Heart right ventricle (tissue), 16 donors: ENCODE data around the gene TAS2R5. TPM values are rescaled to one million over a fixed set of nuclear protein-coding genes. Genes with fewer than 3 reads are reported as not detected.
"Not testable (repeated sequence)": the region's sequence is repeated elsewhere in the genome, so short reads cannot be mapped to it uniquely, and the experiment has no call there.

ENCODE experiments used
- ATAC-seq, 8 donors: fragments of 200-7000 bp; cut with Tn5 transposase; one replicate each; pipeline ENCODE4 v1.9.1; 2020; ENCODE audit warnings: mild to moderate bottlenecking in 8 of 8, moderate library complexity in 8 of 8, moderate number of reproducible peaks in 1 of 8
- DNase-seq, 2 donors: peaks; one replicate each; pipeline ENCODE4 v3.0.0-alpha.2; 2020
- H3K27ac ChIP-seq, 10 donors: fragments of 200-600 bp; sonication (generic) in 2 of 10; one replicate each; pipeline versions ENCODE4 v1.5.0 to v1.8.0; 2020 to 2022; ENCODE audit warnings: mild to moderate bottlenecking in 3 of 10
- H3K27me3 ChIP-seq, 7 donors: fragments of 200-600 bp; one replicate each; pipeline ENCODE4 v1.8.0; 2021 to 2022; ENCODE audit warnings: mild to moderate bottlenecking in 2 of 7
- H3K36me3 ChIP-seq, 9 donors: fragments of 200-600 bp; sonication (generic) in 1 of 9; one replicate each; pipeline versions ENCODE4 v1.5.0 to v1.8.0; 2020 to 2022; ENCODE audit warnings: mild to moderate bottlenecking in 2 of 9
- H3K4me1 ChIP-seq, 9 donors: fragments of 200-600 bp; sonication (generic) in 1 of 9; one replicate each; pipeline versions ENCODE4 v1.5.0 to v1.8.0; 2020 to 2022; ENCODE audit warnings: mild to moderate bottlenecking in 4 of 9
- H3K4me3 ChIP-seq, 10 donors: fragments of 200-600 bp; sonication (generic) in 2 of 10; one replicate each; pipeline versions ENCODE4 v1.5.0 to v1.8.0; 2020 to 2022; ENCODE audit warnings: mild to moderate bottlenecking in 7 of 10, moderate library complexity in 2 of 10
- H3K9me3 ChIP-seq, 11 donors: fragments of 200-600 bp in 10 of 11; sonication (generic) in 2 of 11; one replicate each; pipeline versions ENCODE4 v1.5.0 to v1.8.0; 2013 to 2022; ENCODE audit warnings: mild to moderate bottlenecking in 2 of 11, control low read depth in 1 of 11, moderate library complexity in 1 of 11
- CTCF ChIP-seq, 9 donors: fragments of 200-600 bp; sonication (generic) in 2 of 9; IDR thresholded peaks; one replicate each; pipeline versions ENCODE4 v1.5.0 to v1.8.0; 2021 to 2022; ENCODE audit warnings: antibody characterized with exemption in 9 of 9, mild to moderate bottlenecking in 5 of 9, moderate library complexity in 1 of 9
- WGBS, 2 donors: extraction: QIAGEN DNeasy Blood & Tissue Kit; methylation state at CpG; one replicate each; pipeline ENCODE4 v1.1.7; 2013; ENCODE audit warnings: inconsistent platforms in 1 of 2; 5-methylcytosine and 5-hydroxymethylcytosine counted together
- intact Hi-C, 10 donors: fragments of 100-400 bp; cut with DNase I; formaldehyde crosslinking; loops; one replicate each; pipeline versions ENCODE4 v1.11.1 to v1.14.2; 2022
- polyA plus RNA-seq, 2 donors: library from polyadenylated mRNA; stranded (reverse); fragments of 200-250 nt; gene quantifications; one replicate each; pipeline ENCODE4 v1.2.3, GENCODE V29; 2013
- total RNA-seq, 10 donors: library from RNA; stranded (reverse); fragmentation: NEBNext Ultra II Directional in 3 of 10; extraction: Animal tissue kit (Norgen Biotek cat#: 25700) in 3 of 10; gene quantifications; one replicate each; pipeline versions ENCODE4 v1.2.1 to v1.2.4, GENCODE V29; 2021 to 2023
- donor health status: Arrhythmogenic right ventricular cardiomyopathy.
- donor health status: ischemic (EF 13 %, LVEDD 7.1; RV severe dilation, severe dysfunction).
- donor health status: healthy with polysubstance abuse.
- donor health status: DM: no; HTN: yes; CAD: no.
- donor health status: DM: no; HTN: no; CAD: no.
- donor health status: ischemic (EF 25% LVEDD 6.9; RV normal size, moderate dysfunction).
- donor health status: ischemic (EF 25% LVEDD 5.7; RV mildly dilated, moderate dysfunction).
- donor health status: healthy.
- donor health status: DM: yes; HTN: yes; CAD: no.
- donor health status: Ischemic cardiomyopathy.
- donor health status: ischemic (EF 35%, LVEDD 5.7; RV mildly dilated, moderate dysfunction).
- donor health status: nonischemic (EF 11% LVEDD 7.7; RV severe dilation, severe dysfunction).
- donor health status: DM: yes; HTN: yes; CAD: no.
- donor health status: PGD.
- donor health status: ischemic (EF 29% LVEDD 5.4; RV normal size, mild dysfunction).
- donor health status: nonischemic (EF 23%, LVEDD 6.1; RV moderate dilation, normal function).

The TAS2R5 gene
- total and polyA plus RNA-seq, 12 donors = 0.22 to 0.59 (median 0.31) TPM; not detected in 6

GRCh38 chr7:141785706-141786552 is 4.1 kb upstream of the TAS2R5 start:
- no peak overlapping the region for H3K4me3 ChIP-seq
- H3K36me3 ChIP-seq = peaks cover 0 to 21% (median 0%) of the 10 kb centered on the region in 9 donors
- intact Hi-C loops = no loop called here
- WGBS, 2 donors = 75 to 82% methylated on average over 13 of the region's 13 CpGs
- H3K27me3 ChIP-seq = no peaks in the 10 kb centered on the region
- H3K9me3 ChIP-seq = no peaks in the 10 kb centered on the region
- DNase-seq (no peak), ATAC-seq (peak in 3 of 8 donors; percentile 43 to 57 (median 51))
- peak; percentile 37 to 80 (median 74) for TF ChIP-seq CTCF (IDR thresholded peaks at IDR 0.05)
- H3K4me1 ChIP-seq = peaks cover 0 to 14% (median 0%) of the 10 kb centered on the region in 9 donors
- no peak overlapping the region for H3K27ac ChIP-seq

GRCh38 chr7:141788296-141788695 is 1.7 kb upstream of the TAS2R5 start:
- intact Hi-C loops = no loop called here
- TF ChIP-seq CTCF (IDR thresholded peaks at IDR 0.05) = no peak
- WGBS, 2 donors = 65 to 74% methylated on average over 2 of the region's 2 CpGs
- Histone ChIP-seq H3K27ac (peak overlapping the region in 2 of 10 donors; percentile 12 to 13), H3K4me3 (no peak overlapping the region), H3K9me3 (no peaks in the 10 kb centered on the region), H3K27me3 (no peaks in the 10 kb centered on the region), H3K36me3 (peaks cover 0 to 25% (median 0%) of the 10 kb centered on the region in 9 donors), H3K4me1 (peaks cover 0 to 14% (median 0%) of the 10 kb centered on the region in 9 donors)
- ATAC-seq (no peak), DNase-seq (no peak)

DNA sequence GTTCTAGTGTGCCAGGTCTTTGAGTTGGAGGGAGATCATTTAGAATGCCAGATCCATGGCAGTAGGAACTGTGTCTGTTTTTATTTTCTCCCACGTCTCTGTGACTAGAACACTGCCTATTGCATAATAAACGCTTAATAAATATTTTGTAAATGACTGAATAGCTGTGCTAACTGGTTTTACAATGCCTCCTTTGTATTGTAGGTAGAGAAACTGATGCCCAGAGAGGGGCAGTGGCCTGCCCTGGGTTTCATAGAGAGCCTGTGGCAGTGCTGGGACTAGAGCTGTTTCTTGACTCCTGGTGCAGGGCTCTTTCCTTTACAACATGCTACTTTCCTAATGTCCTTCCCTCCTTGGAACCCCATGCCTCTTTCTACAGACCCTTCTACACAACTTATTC is 2.5 kb downstream of the TAS2R5 start:
- 88 to 94% methylated on average over 2 of the region's 2 CpGs for WGBS, 2 donors
- Histone ChIP-seq H3K36me3 (peaks cover 0 to 25% (median 0%) of the 10 kb centered on the region in 9 donors), H3K27me3 (no peaks in the 10 kb centered on the region), H3K9me3 (no peaks in the 10 kb centered on the region), H3K27ac (no peak overlapping the region), H3K4me3 (no peak overlapping the region), H3K4me1 (peaks cover 0 to 13% (median 0%) of the 10 kb centered on the region in 9 donors)
- ATAC-seq (no peak), DNase-seq (no peak)
- intact Hi-C loops = no loop called here
- TF ChIP-seq CTCF (IDR thresholded peaks at IDR 0.05) = no peak

DNA sequence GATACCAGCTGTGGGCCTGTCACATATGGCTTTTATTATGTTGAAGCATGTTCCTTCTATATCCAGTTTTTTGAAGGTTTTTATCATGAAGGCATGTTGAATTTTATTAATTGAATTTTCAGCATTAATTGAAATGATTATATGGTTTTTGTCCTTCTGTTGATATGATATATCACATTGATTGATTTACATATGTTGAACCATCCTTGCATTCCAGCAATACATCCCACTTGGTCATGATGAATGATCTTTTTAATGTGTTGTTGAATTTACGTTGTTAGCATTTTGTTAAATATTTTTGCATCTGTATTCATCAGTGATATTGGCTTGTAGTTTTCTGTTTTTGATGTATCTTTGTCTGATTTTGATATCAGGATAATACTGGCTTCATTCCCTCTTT is 30.1 kb downstream of the TAS2R5 start:
- intact Hi-C loops = no loop called here
- H3K4me1 ChIP-seq = no peaks in the 10 kb centered on the region
- ATAC-seq = no peak
- no peak for TF ChIP-seq CTCF (IDR thresholded peaks at IDR 0.05)
- H3K27me3 ChIP-seq = no peaks in the 10 kb centered on the region
- DNase-seq = no peak
- WGBS, 2 donors = 89 to 92% methylated on average over 1 of the region's 1 CpG
- H3K36me3 ChIP-seq = no peaks in the 10 kb centered on the region
- H3K27ac ChIP-seq = no peak overlapping the region
- H3K4me3 ChIP-seq = no peak overlapping the region
- H3K9me3 ChIP-seq = peaks cover 0 to 70% (median 34%) of the 10 kb centered on the region in 11 donors

DNA sequence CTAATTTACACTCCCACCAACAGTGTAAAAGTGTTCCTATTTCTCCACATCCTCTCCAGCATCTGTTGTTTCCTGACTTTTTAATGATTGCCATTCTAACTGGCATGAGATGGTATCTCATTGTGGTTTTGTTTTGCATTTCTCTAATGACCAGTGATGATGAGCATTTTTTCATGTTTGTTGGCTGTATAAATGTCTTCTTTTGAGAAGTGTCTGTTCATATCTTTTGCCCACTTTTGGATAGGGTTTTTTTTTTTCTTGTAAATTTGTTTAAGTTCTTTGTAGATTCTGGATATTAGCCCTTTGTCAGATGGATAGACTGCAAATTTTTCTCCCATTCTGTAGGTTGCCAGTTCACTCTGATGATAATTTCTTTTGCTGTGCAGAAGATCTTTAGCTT is 32.4 kb downstream of the TAS2R5 start:
- H3K27me3 ChIP-seq, H3K27ac ChIP-seq, intact Hi-C loops, DNase-seq, ATAC-seq, H3K4me3 ChIP-seq, H3K36me3 ChIP-seq, H3K4me1 ChIP-seq: not testable (repeated sequence)
- peaks cover 0 to 70% (median 34%) of the 10 kb centered on the region in 11 donors for H3K9me3 ChIP-seq
